HG02798 (cell line): ENCODE measurements around the gene LRRN4.

Experiments used
- ATAC-seq: cut with Tn5 transposase; IDR thresholded peaks from one replicate; pipeline ENCODE4 v1.9.1; 2021; ENCODE audit warnings: mild to moderate bottlenecking; ENCODE audit not compliant: unreplicated experiment, poor library complexity

The LRRN4 gene

DNA sequence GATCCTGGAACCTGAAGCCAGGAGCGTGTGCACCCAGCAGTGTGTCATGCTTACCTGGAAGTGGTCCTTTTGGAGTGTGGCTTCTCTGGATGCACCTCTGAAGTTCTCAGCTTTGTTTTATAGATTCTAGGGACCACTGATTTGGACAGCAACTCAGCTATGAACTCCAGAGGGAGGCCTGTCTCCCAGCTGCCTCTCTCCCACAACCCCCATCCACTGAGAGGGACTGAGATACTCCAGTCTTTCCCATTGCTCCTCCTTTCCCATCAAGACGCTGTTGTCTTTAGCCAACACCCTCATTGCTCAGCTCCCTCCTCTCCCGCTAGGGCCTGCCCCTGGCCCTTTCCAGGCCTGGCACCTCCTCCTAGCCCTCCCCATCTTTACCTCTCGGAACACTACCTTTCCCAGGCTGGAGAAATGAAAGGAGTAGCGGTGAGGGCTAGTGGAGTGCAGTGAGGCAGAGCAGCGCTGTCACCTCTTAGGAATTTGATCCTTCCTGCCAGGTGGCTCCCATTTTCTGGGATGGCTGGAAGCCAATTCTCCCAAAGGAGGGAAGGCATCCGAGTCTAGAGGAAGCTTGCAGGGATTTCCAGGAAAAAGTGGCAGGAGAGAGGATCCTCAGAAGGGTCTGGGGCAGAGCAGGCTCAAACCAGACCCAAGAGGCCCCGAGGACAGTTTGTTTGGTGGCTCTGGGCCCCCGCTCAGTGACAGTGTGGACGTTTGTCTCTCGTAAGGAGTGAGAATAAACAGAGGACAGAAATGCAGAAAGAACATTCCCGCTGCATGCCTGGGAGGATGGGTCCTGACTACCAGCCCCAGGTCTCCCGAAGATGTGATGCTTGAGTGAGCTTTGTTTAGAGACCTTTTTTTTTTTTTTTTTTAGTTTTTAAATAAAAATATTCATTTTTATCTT is at the start of gene LRRN4:
LRRN4 (minus strand) TSS at position 285 of the 913 bp plus-strand sequence. CDS start 1,261 bp downstream, outside the sequence.
- no peak for ATAC-seq

DNA sequence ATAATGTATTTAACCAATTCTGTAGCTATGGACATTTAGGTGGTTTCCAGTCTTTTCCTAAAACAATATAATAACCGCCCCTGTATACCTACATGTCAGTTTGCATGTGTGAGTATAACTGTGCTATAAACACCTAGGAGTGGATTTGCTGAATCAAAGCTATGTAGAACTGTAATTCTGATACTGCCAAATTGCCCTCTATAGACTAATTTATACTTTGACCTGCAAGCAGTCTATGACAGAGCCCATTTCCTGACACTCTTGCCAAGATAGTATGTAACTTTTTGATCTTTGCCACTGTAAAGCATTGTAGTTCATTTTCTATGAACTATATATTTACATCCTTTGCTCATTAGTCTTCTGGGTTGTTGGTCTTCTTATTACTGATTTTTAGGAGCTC is 49.4 kb upstream of the LRRN4 start:
- ATAC-seq: no peak

DNA sequence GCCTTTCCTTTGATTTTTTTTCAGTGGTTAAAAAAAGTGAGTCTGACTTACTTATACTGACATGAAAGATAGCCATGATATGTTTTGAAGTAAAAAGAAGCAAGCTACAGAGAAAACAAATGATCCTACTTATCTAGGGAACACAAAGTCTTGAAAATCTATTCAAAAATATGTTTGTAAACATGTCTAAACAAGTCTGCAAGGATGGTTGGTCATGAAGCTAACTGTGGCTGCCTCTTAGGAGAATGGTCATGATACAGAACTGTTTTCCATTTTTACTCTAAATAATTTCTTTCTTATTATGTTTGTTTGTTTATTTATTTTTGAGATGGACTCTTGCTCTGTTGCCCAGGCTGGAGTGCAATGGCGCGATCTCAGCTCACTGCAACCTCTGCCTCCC is 47.5 kb upstream of the LRRN4 start:
- no peak for ATAC-seq

DNA sequence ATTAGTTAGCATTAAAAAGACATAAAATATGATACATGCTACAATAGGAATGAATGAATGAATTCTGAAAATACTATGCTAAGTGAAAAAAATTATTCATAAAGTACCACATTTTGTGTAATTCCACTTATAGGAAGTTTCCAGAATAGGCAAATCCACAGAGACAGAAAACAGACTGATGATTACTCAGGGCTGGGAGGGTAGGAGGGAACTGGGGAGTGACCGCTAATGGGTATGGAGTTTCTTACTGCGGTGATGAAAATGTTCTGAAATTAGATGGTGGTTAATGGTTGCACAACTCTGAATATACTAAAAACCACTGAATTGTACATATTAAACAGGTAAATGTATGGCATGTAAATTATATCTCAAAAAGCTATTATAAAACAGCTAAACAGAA is 46.4 kb upstream of the LRRN4 start:
- ATAC-seq: no peak

DNA sequence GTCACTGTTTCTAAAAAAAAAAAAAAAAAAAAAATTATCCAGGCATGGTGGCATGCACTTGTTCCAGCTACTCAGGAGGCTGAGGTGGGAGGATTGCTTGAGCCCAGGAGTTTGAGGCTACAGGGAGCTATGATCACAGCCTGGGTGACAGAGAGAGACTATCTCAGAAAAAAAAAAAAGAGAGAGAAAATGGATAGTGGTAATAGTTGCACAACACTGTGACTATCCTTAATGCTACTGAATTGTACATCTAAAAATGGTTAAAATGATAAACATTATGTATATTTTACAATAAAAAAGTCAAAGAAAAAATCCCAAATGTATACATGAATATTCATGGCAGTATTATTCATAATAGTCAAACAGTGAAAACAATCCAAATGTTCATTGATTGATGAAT is 46.0 kb upstream of the LRRN4 start:
- ATAC-seq: no peak

DNA sequence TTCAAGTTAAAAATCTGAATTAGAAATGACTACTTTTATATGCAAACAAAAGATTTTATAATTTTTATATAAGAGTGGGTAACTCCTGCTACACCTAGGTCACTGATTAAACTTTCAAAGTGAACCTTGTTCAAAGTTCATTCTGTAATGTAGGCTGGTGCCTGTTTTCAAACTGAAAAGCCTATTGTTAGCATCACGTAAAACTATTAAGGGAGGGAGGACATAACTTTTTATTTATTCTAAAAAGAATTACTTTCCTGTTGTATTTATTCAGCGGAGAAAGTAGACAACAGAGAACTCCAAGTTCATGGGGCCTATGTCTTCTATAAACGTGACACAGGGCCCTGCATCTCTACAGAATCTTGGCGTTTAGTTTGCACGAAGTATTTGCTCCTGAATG is 41.5 kb upstream of the LRRN4 start:
- ATAC-seq: no peak

DNA sequence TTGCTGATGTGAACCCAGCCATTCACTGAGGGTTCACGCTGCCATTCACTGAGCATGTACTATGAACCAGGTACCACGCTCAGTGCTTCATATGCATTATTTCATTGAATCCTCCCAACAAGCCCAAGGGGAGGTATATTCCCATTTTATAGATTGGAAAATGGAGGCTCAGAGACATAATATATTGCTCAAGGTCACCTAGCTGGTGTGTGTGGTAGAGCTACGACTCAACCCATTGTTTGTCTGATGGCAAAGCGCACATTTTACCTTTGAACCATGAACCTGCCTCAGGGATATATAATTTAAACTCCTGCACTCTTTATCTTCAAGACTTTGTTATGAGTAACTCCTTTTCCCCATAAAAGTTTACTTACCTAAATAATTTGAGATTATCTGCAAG is 40.7 kb upstream of the LRRN4 start:
- ATAC-seq: no peak

DNA sequence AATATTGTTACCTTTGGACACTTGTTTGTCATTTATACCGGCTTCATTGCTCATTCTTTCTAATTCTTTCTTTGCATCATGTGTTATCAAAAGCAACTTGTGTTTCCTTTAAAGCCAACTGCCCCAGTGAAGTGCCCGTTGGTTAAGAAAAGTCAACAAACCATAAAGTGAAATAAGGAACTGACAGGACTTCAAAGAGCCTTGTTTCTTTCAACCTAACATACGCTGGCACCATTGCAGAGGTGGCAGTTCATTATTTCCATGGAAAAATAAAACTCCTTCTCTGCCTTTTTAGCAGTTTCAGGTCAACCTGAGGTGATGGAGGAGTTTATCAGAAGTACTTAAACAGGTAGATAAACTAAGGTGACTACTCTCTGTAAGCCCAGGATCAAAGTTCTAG is 40.2 kb upstream of the LRRN4 start:
- ATAC-seq: no peak

DNA sequence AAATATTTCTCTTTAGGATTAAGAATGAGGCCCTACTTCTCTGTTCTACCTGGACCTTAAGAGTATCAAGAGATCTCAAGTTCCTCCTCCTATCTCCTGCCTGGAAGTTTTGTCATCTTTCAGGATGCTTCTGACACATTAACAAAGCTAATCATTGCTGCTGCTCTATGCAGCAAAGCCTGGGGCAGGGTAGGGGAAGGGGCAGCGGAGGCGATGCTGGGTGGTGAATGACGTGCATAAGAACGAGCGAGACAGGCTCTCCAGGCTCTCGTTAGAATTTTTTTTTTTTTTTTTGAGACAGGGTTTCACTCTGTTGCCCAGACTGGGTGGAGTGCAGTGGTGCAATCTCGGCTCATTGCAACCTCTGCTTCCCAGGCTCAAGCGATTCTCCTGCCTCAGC is 37.8 kb upstream of the LRRN4 start:
- ATAC-seq: no peak

DNA sequence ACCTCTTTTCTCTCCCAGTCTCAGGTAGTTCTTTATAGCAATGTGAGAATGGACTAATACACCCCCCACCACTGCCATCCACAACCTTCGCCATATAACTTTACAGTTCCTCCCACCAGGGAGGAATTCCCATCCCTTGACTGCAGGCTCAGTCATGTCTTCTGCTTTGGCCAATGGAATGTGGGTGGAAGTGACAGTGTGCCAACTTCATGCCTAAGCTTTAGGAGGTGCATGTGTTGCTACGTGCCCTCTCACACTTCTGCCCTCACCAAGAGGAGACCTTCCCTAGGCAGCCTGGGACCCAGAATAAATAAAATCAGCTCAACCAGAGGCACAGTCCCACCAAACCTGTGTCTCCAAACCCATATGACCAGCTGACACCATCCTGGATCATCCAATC is 33.0 kb upstream of the LRRN4 start:
- ATAC-seq: no peak

DNA sequence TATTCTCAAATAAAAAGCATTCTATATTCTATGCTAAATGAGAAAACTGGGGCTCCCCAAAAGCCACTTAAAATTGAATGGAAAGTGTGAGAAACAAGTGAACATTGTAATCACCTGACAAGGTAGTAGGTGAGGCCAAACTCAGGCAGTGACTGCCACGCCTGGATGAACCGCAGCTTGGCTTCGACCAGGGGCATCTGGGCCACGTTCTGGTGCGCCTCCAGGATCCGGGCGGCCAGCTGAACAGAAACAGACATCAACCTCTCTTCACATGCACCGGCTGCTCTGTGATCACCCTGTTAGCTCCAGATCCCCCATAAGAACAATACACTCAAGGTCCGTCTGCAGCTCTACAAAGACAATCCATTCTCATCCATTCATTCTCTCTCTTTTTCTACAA is 30.1 kb upstream of the LRRN4 start:
- no peak for ATAC-seq

DNA sequence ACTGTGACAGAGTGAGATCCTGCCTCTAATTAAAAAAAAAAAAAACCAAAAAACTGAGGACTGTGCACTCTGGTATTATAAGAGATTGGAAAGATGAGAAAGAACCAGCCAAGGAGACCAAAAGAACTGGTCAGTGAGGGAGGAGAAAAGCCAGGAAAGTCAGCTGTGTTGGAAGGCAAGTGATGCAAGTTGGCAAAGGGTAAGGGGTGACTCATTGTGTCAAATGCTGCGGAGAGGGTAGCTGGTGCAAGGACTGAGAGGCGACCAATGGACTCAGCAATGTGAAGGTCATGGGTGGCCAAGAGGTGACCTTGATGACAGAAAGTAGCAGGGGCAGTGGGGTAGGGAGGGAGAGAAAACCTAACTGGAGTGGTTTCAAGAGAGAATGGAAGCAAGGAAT is 27.4 kb upstream of the LRRN4 start:
- ATAC-seq: no peak

DNA sequence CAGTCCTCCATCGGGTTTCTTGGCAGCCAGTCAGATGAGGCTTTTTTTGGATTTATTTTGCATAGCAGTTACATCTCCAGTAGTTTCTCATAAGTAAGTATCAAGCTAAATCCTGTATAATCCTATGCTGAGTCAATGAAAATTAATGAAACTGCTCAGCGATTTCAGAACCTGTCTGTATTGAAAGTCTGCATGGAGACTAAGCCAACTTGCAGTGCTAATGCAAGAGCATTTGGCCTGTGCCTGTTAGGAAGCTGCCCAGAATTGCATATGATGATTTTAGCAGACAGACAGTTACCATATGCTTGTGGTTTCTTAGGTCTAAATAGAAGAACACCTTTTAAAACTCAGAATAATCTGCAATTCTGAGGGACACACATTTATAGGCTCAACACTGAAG is 25.2 kb upstream of the LRRN4 start:
- ATAC-seq: no peak

DNA sequence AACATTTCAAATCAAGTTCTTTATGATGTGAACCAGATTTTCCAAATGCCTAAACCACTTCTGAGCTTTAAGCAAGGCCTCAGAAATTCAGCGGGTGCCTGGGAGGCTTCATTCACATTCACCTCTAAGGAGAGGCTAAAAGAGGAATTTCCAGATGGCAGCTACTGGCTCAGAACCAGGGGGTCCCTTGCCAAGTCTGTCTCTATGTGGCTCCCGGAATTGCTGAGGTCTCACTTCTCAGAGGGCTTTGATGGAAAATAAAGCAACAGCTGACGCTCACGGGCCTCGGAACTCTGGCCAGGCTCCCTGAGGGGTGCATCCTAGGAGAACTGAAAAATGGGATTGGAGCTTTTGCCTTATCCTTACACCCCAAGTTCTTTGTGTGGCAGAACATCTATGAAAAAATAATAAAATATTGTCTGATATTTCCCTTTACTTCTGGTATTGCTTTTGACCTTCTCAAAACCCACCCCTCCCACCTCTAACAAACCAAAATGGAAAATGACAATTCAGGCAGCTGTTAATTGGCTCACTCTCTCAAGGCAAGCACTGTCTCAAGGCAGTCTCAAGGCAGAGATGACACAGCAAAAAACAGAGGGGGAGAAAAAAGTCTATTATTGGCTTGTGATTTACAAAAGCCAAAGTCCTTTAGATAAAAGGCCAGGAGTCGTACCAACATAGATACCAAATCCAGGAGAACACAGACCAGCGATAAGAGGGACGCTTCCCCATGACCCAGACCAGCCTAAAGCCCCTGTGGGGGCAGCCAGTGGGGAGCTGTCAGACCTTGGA is 21.8 kb upstream of the LRRN4 start:
- ATAC-seq: no peak

DNA sequence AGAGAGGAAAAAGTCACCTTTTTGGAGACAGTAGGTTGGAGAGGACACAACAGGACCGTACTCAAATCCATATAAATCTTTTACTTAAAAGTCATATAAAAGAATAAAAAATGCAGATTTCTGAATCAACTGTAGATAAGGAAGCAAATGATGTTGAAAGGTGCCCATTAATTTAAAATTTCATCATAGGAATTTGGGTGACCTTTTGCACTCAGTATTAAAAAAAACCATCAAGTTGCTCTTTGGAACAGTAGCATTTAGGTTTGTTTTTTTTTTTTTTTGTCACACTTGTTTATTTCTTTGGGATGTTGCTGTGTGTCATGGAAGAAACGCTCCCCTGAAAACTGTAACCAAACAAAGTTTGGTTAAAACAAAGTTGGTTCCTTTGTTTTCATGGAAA is 20.9 kb upstream of the LRRN4 start:
- ATAC-seq: no peak

DNA sequence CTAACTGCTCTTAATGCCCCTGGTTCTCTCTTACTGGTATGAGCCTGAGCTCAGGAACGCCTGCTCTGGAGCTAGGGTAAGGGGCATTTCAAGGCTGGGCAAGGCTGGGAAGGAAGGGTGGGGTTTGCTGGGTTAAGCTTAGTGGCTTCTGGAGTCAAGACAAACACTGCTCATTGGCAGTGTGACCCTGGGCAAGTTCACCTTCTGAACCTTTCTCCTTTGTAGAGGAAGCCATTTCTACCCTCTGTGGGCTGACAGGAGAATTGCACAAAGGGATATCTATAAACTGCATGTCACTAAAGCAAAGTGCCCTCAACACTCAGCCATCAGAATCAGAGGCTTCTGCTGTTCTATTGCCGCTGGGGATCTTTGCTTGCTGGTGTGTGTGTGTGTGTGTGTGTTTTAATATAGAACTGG is 20.3 kb upstream of the LRRN4 start:
- no peak for ATAC-seq

DNA sequence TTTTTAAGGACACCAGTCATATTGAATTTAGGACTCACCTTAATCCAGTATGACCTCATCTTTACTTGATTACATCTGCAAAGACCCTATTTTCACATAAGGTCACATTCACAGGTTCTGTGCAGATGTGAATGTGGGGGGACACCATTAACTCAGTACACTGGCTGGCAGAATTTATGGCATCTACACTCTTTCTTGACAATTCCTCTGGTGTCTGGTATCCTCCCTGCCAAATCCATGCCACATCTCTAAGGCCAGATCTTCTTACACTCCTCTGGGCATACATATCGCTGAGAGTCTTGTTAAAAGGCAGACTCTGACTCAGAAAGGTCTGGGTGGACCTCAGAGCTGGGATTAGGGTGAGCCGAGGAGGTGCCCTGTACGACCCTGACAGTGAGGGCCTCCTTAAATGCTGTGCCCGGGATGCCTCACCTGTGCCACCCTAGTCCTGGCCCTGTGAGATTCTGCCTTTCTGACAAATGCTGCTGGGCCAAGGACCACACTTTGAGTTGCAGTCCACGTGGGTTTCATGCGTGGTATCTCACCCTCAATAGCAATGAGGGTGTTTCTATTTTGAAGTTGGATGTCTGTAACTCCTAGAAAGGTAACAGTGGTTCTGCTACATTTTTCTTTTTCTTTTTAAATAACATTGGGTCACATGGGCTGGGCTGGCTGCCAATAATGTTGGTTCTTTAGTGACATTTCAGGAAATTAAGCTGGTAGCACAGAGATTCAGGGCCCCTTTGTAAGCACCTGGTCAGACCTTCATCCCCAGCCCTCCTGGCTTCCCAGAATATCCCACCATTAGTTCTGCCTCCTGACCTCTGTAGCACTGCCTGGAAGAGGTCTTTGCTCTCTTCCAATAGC is 17.2 kb upstream of the LRRN4 start:
- ATAC-seq: no peak

DNA sequence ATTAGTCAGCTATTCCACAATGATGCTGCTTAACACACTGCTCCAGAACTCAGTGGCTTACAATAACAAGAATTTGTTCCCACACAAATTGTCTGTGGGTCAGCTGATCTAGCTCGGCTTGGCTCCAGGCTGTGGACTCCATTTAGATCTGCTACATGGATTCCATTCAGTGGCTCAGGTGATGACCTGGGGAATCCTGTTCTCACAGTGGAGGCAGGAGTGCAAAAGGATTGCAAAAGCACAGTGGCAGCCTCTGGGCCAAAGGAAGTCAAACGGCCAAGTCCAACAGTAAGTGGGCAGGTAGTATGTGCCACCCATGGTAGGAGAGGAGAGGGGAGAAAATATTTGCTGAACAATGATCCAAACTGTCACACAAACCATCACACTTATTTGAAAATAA is 15.8 kb upstream of the LRRN4 start:
- ATAC-seq: no peak

DNA sequence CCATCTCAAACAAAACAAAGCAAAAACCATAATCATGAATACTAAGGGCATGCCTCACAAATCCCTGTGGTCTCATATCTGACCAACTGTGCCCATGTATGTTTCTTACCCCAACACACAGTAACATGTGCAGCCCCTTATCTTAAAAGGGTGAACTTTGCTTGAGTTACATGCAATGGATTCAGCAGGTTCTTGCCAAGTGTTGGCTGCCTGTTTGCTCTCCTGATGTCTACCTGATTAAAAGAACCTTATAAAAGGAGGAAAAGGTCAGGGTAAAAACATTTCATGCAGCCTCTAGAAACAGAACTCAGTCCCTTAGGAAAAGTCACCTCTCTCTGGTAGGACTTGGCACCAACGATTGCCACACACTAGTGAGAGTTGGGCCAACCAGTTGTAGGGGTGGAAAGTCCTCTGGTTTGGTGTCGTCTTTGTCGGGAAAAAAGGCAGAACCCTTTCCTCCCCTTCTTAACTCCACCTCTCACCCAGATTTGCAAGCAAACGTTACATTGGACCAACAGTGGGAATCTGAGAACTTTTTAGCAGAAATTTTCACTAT is 14.0 kb upstream of the LRRN4 start:
- no peak for ATAC-seq

DNA sequence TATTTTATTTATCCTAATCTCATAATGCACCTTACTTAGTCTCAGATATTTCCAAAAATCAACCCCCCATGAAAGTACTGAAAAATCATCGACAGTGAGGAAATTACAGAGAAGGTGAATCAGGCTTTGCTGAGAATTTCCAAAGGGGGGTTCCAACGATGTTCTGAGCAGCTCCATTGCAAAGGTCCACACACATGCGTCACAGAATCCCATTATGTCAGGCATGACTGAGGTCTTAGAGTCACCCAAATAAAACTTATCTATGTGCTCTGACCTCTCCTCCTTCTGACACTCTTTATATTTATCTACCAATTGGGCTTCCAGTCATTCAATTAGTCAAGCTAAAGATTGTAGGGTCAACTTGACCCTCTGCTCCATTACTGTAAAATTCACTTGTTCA is 12.7 kb upstream of the LRRN4 start:
- no peak for ATAC-seq
